OCI-LY1 (cell line): ENCODE measurements around the gene DDX51.
"Not testable (repeated sequence)": the region's sequence is repeated elsewhere in the genome, so short reads cannot be mapped to it uniquely, and the experiment has no call there.

Source experiments
- H2AFZ ChIP-seq: fragments of 200-600 bp; sonication (generic), shearing (Covaris generic); 2 replicates; pipeline ENCODE4 v1.6.0; 2014; ENCODE audit warnings: antibody characterized with exemption, mild to moderate bottlenecking, low read length
- H3F3A ChIP-seq: fragments of 200-600 bp; sonication (generic), shearing (Covaris generic); 2 replicates; pipeline ENCODE4 v1.6.0; 2014; ENCODE audit warnings: mild to moderate bottlenecking, antibody characterized with exemption, low read length, moderate library complexity; ENCODE audit not compliant: insufficient read depth
- H3K27ac ChIP-seq: fragments of 200-600 bp; sonication (generic); 2 replicates; pipeline ENCODE4 v1.5.1; 2014; ENCODE audit warnings: low read length, mixed run types, mild to moderate bottlenecking, low read depth; ENCODE audit not compliant: poor library complexity, severe bottlenecking
- H3K27me3 ChIP-seq: fragments of 200-600 bp; sonication (generic); 2 replicates; pipeline ENCODE4 v1.6.0; 2014; ENCODE audit warnings: antibody characterized with exemption, mild to moderate bottlenecking, low read length, moderate library complexity; ENCODE audit not compliant: insufficient read depth
- H3K36me3 ChIP-seq: fragments of 200-600 bp; sonication (generic); 2 replicates; pipeline ENCODE4 v1.6.1; 2014; ENCODE audit warnings: mild to moderate bottlenecking, antibody characterized with exemption, low read length, moderate library complexity, mixed read lengths; ENCODE audit not compliant: insufficient read depth
- H3K4me1 ChIP-seq: fragments of 200-600 bp; sonication (generic); 2 replicates; pipeline ENCODE4 v1.5.1; 2014; ENCODE audit warnings: mild to moderate bottlenecking, low read length, moderate library complexity; ENCODE audit not compliant: insufficient read depth, severe bottlenecking
- H3K4me2 ChIP-seq: fragments of 200-600 bp; sonication (generic), shearing (Covaris generic); 2 replicates; pipeline ENCODE4 v1.6.1; 2014; ENCODE audit warnings: low read length
- H3K4me3 ChIP-seq: fragments of 200-600 bp; sonication (generic); 2 replicates; pipeline ENCODE4 v1.5.1; 2014; ENCODE audit warnings: low read length, low read depth, mild to moderate bottlenecking, mixed read lengths; ENCODE audit not compliant: poor library complexity, severe bottlenecking
- H3K79me2 ChIP-seq: fragments of 200-600 bp; shearing (Covaris generic); 2 replicates; pipeline ENCODE4 v1.6.1; 2016; ENCODE audit warnings: mixed run types, low read length, mixed read lengths; ENCODE audit not compliant: insufficient read depth
- H3K9ac ChIP-seq: fragments of 200-600 bp; sonication (generic), shearing (Covaris generic); 2 replicates; pipeline ENCODE4 v1.6.1; 2014; ENCODE audit warnings: mild to moderate bottlenecking, low read length, mixed read lengths
- H3K9me2 ChIP-seq: fragments of 200-600 bp; sonication (generic), shearing (Covaris generic); 2 replicates; pipeline ENCODE4 v1.6.1; 2014; ENCODE audit warnings: low read depth, mild to moderate bottlenecking, low read length, mixed read lengths
- H3K9me3 ChIP-seq: fragments of 200-600 bp; shearing (Covaris generic); 2 replicates; pipeline ENCODE4 v1.6.1; 2014; ENCODE audit warnings: low read length, mixed read lengths
- H4K20me1 ChIP-seq: fragments of 200-600 bp; sonication (generic), shearing (Covaris generic); 2 replicates; pipeline ENCODE4 v1.6.0; 2016; ENCODE audit warnings: mild to moderate bottlenecking, low read length; ENCODE audit not compliant: insufficient read depth
- EZH2 ChIP-seq: fragments of 200-600 bp; sonication (generic), shearing (Covaris generic); IDR thresholded peaks from 2 replicates; pipeline ENCODE4 v1.8.0; 2017; ENCODE audit warnings: borderline replicate concordance, mixed run types, mild to moderate bottlenecking, antibody characterized with exemption, low read length, moderate library complexity, mixed read lengths
- TF ChIP-seq, protein P1 (sequence below): fragments of 200-600 bp; sonication (generic), shearing (Covaris generic); IDR thresholded peaks from 2 replicates; pipeline ENCODE4 v1.5.1; 2017; ENCODE audit warnings: mild to moderate bottlenecking, antibody characterized with exemption, low read length, moderate library complexity, mixed read lengths

Gene DDX51

DNA sequence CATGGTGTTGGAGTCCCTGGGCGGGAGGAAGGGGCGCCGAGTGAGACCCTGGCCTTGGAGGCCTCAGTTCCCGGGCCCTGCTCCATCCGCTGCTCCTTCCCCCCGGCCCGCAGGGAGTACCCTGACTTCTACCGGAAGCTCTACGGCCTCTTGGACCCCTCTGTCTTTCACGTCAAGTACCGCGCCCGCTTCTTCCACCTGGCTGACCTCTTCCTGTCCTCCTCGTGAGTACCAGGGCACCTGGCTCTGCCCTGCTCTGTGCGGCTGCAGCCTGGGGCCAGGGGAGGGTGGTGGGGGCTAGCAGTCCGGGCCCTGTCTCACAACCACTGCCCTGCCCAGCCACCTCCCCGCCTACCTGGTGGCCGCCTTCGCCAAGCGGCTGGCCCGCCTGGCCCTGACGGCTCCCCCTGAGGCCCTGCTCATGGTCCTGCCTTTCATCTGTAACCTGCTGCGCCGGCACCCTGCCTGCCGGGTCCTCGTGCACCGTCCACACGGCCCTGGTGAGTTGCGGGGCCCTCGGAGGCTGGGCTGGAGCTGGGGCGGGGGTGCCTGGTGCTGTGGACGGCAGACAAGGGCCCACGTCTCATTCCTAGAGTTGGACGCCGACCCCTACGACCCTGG, 7.1 kb upstream of the DDX51 start:
- Histone ChIP-seq H3F3A (0 out of 2 replicates have a peak, but pooled peaks cover 3% of the 10 kb centered on the region), H2AFZ (no peak overlapping the region), H3K9me2 (no peaks in the 10 kb centered on the region), H3K4me3 (no peak overlapping the region), H3K79me2 (0 out of 2 replicates have a peak, but pooled peaks cover 3% of the 10 kb centered on the region), H3K4me1 (no peaks in the 10 kb centered on the region), H3K4me2 (no peak overlapping the region), H3K36me3 (peaks cover 43% of the 10 kb centered on the region), H3K27ac (no peak overlapping the region), H3K27me3 (no peaks in the 10 kb centered on the region), H4K20me1 (no peaks in the 10 kb centered on the region), H3K9me3 (no peaks in the 10 kb centered on the region), H3K9ac (no peak overlapping the region)
- TF ChIP-seq, protein P1, sequence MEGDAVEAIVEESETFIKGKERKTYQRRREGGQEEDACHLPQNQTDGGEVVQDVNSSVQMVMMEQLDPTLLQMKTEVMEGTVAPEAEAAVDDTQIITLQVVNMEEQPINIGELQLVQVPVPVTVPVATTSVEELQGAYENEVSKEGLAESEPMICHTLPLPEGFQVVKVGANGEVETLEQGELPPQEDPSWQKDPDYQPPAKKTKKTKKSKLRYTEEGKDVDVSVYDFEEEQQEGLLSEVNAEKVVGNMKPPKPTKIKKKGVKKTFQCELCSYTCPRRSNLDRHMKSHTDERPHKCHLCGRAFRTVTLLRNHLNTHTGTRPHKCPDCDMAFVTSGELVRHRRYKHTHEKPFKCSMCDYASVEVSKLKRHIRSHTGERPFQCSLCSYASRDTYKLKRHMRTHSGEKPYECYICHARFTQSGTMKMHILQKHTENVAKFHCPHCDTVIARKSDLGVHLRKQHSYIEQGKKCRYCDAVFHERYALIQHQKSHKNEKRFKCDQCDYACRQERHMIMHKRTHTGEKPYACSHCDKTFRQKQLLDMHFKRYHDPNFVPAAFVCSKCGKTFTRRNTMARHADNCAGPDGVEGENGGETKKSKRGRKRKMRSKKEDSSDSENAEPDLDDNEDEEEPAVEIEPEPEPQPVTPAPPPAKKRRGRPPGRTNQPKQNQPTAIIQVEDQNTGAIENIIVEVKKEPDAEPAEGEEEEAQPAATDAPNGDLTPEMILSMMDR = no peak
- TF ChIP-seq EZH2 = no peak

- Histone ChIP-seq H3K4me1 (no peaks in the 10 kb centered on the region), H2AFZ (no peak overlapping the region), H3K4me2 (no peak overlapping the region), H3K27me3 (no peaks in the 10 kb centered on the region), H3K9me2 (no peaks in the 10 kb centered on the region), H3K36me3 (peaks cover 38% of the 10 kb centered on the region), H4K20me1 (no peaks in the 10 kb centered on the region), H3K27ac (no peak overlapping the region), H3K4me3 (no peak overlapping the region), H3K9me3 (no peaks in the 10 kb centered on the region), H3K79me2 (peaks cover 5% of the 10 kb centered on the region; the same call in 1 of the 2 replicates), H3K9ac (no peak overlapping the region), H3F3A (no peaks in the 10 kb centered on the region)
- TF ChIP-seq, protein P1 = no peak
- no peak for TF ChIP-seq EZH2
Observed at GRCh38 chr12:132150780-132151144, 6.6 kb upstream of the DDX51 start.

DNA sequence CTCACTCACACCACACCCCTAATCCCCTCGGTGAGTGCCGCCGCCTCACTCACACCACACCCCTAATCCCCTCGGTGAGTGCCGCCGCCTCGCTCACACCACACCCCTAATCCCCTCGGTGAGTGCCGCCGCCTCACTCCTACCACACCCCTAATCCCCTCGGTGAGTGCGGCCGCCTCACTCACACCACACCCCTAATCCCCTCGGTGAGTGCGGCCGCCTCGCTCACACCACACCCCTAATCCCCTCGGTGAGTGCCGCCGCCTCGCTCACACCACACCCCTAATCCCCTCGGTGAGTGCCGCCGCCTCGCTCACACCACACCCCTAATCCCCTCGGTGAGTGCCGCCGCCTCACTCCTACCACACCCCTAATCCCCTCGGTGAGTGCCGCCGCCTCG, 5.4 kb upstream of the DDX51 start:
- not testable (repeated sequence) for H3F3A ChIP-seq, H3K27me3 ChIP-seq, H4K20me1 ChIP-seq, H3K4me2 ChIP-seq, H3K27ac ChIP-seq, H2AFZ ChIP-seq, H3K4me1 ChIP-seq, H3K9me2 ChIP-seq, H3K4me3 ChIP-seq, H3K9ac ChIP-seq, H3K9me3 ChIP-seq
- Histone ChIP-seq H3K36me3 (peaks cover 34% of the 10 kb centered on the region), H3K79me2 (peaks cover 17% of the 10 kb centered on the region)

- no peaks in the 10 kb centered on the region for H3K27me3 ChIP-seq
- no peak overlapping the region for H3K4me2 ChIP-seq
- H3K36me3 ChIP-seq = peaks cover 34% of the 10 kb centered on the region
- H3K9ac ChIP-seq = no peak overlapping the region
- H3K4me1 ChIP-seq = peaks cover 10% of the 10 kb centered on the region
- H3K79me2 ChIP-seq = peaks cover 19% of the 10 kb centered on the region
- H4K20me1 ChIP-seq = no peaks in the 10 kb centered on the region
- no peak for TF ChIP-seq EZH2
- TF ChIP-seq, protein P1 = no peak
- H2AFZ ChIP-seq = no peak overlapping the region
- H3K9me2 ChIP-seq = no peaks in the 10 kb centered on the region
- H3F3A ChIP-seq = no peaks in the 10 kb centered on the region
- H3K27ac ChIP-seq = no peak overlapping the region
- H3K4me3 ChIP-seq = no peak overlapping the region
- H3K9me3 ChIP-seq = no peaks in the 10 kb centered on the region
Observed at GRCh38 chr12:132148368-132149045, 4.4 kb upstream of the DDX51 start.
